A549 (cell line): Measurements from ENCODE around the gene EFEMP1. TPM values are rescaled to one million over a fixed set of nuclear protein-coding genes. Genes with fewer than 3 reads are reported as not detected.
A peak's percentile ranks its signal among the peaks of the same experiment; 100 is the strongest.

Source experiments
- ATAC-seq, 2 experiments: fragments of 200-7000 bp in 1 of 2; fragments of >200 bp in 1 of 2; cut with Nextera tagmentation in 1 of 2; cut with Tn5 transposase in 1 of 2; 3 replicates each; pipeline versions ENCODE4 v1.8.0 to v1.9.1; 2018 to 2020; ENCODE audit warnings: mild to moderate bottlenecking in 1 of 2, moderate library complexity in 1 of 2
- CTCF ChIA-PET: fragments of 300-600 bp; sonication (Branson Sonifier 250); formaldehyde crosslinking; extraction: SDS; loops from one replicate; lab custom pipeline; 2021; ENCODE audit warnings: antibody characterized with exemption, inconsistent platforms; lab: Yijun Ruan, JAX
- POLR2A ChIA-PET: fragments of 350-600 bp; formaldehyde crosslinking; extraction: SDS; loops from one replicate; lab custom pipeline; 2021; ENCODE audit warnings: antibody characterized with exemption, inconsistent platforms; lab: Yijun Ruan, JAX
- DNase-seq, 2 experiments: peaks; one replicate each; pipeline versions ENCODE4 v3.0.0 to v3.0.0-alpha.2; 2011 to 2016; ENCODE audit warnings: low read depth in 1 of 2, low spot score in 1 of 2
- FAIRE-seq: peaks from 2 replicates; lab custom pipeline; 2011; peaks lifted over from hg19 to GRCh38; lab: Jason Lieb, UNC
- H3K27ac ChIP-seq, 2 experiments: fragments of >200 bp; sonication (Bioruptor Twin); formaldehyde crosslinking; 3 replicates each; pipeline ENCODE4 v1.5.1; 2016 to 2017
- H3K4me1 ChIP-seq: fragments of >200 bp; sonication (Bioruptor Twin); formaldehyde crosslinking; 3 replicates; pipeline ENCODE4 v1.6.1; 2016
- H3K4me2 ChIP-seq: fragments of >200 bp; sonication (Bioruptor Twin); formaldehyde crosslinking; 3 replicates; pipeline ENCODE4 v1.6.1; 2016
- H3K4me3 ChIP-seq: fragments of >200 bp; sonication (Bioruptor Twin); formaldehyde crosslinking; 3 replicates; pipeline ENCODE4 v1.5.1; 2016
- H3K9me3 ChIP-seq: fragments of >200 bp; sonication (Bioruptor Twin); formaldehyde crosslinking; 3 replicates; pipeline ENCODE4 v1.6.1; 2016
- ATOH8 ChIP-seq: fragments of 250-450 bp; sonication (Bioruptor Pico); IDR thresholded peaks from 2 replicates; pipeline ENCODE4 v1.5.0; 2020; ENCODE audit warnings: low read depth, mild to moderate bottlenecking, moderate library complexity
- CBX2 ChIP-seq: fragments of 200-600 bp; sonication (generic); IDR thresholded peaks from 2 replicates; pipeline ENCODE4 v1.6.1; 2016; ENCODE audit warnings: low read depth, mild to moderate bottlenecking, borderline replicate concordance
- CEBPB ChIP-seq, 2 experiments: fragments of >200 bp in 1 of 2; sonication (Bioruptor Twin) in 1 of 2; formaldehyde crosslinking in 1 of 2; IDR thresholded peaks; 2 replicates each; pipeline ENCODE4 v1.6.1; 2012 to 2016
- CHD2 ChIP-seq: fragments of 150-350 bp; IDR thresholded peaks from 2 replicates; pipeline ENCODE4 v1.6.1; 2014; ENCODE audit warnings: low read length; ENCODE audit not compliant: partially characterized antibody
- E2F6 ChIP-seq: IDR thresholded peaks from 2 replicates; pipeline ENCODE4 v1.6.1; 2012; ENCODE audit warnings: low read depth, borderline replicate concordance
- ELK1 ChIP-seq: fragments of 150-350 bp; IDR thresholded peaks from 2 replicates; pipeline ENCODE4 v1.6.1; 2014; ENCODE audit warnings: low read depth, mild to moderate bottlenecking, low read length
- EP300 ChIP-seq, 2 experiments: fragments of >200 bp; sonication (Bioruptor Twin); formaldehyde crosslinking; IDR thresholded peaks; 2 replicates in 1 of 2; 3 replicates in 1 of 2; pipeline ENCODE4 v1.6.1; 2016 to 2017
- FOXS1 ChIP-seq: fragments of 250-450 bp; sonication (Bioruptor Pico); IDR thresholded peaks from 2 replicates; pipeline ENCODE4 v1.5.0; 2020; ENCODE audit warnings: mild to moderate bottlenecking, moderate library complexity
- GATA3 ChIP-seq: IDR thresholded peaks from 2 replicates; pipeline ENCODE4 v1.6.1; 2012; ENCODE audit warnings: borderline replicate concordance
- HES2 ChIP-seq: fragments of >200 bp; sonication (Bioruptor Twin); formaldehyde crosslinking; IDR thresholded peaks from 2 replicates; pipeline ENCODE4 v1.6.1; 2016
- HOXA7 ChIP-seq: fragments of 250-450 bp; sonication (Bioruptor Pico); IDR thresholded peaks from 2 replicates; pipeline ENCODE4 v1.5.0; 2020; ENCODE audit warnings: mild to moderate bottlenecking, moderate library complexity
- KDM5A ChIP-seq: fragments of 200-600 bp; sonication (generic); IDR thresholded peaks from 2 replicates; pipeline ENCODE4 v1.6.1; 2016; ENCODE audit warnings: antibody characterized with exemption, mild to moderate bottlenecking
- MYC ChIP-seq: IDR thresholded peaks from 2 replicates; pipeline ENCODE4 v1.6.1; 2012; ENCODE audit warnings: mild to moderate bottlenecking, inconsistent platforms, low read length, improper control_type of control experiment, borderline replicate concordance
- PBX3 ChIP-seq: IDR thresholded peaks from 2 replicates; pipeline ENCODE4 v1.6.1; 2012
- POLR2A ChIP-seq: IDR thresholded peaks from 2 replicates; pipeline ENCODE4 v1.6.1; 2012; ENCODE audit warnings: mild to moderate bottlenecking, low read length
- RAD21 ChIP-seq, 2 experiments: fragments of >200 bp in 1 of 2; sonication (Bioruptor Twin) in 1 of 2; formaldehyde crosslinking in 1 of 2; IDR thresholded peaks in 1 of 2; conservative IDR thresholded peaks in 1 of 2; 2 replicates in 1 of 2; 3 replicates in 1 of 2; pipeline ENCODE4 v1.6.1; 2012 to 2018; ENCODE audit warnings: inconsistent platforms in 1 of 2
- RARB ChIP-seq: fragments of 250-450 bp; sonication (Bioruptor Pico); IDR thresholded peaks from 2 replicates; pipeline ENCODE4 v1.8.0; 2021; ENCODE audit warnings: mild to moderate bottlenecking, moderate library complexity
- RCOR1 ChIP-seq: fragments of 150-350 bp; IDR thresholded peaks from 2 replicates; pipeline ENCODE4 v1.6.1; 2014; ENCODE audit warnings: antibody characterized with exemption, low read length, low read depth
- RNF2 ChIP-seq: fragments of 200-600 bp; sonication (generic); IDR thresholded peaks from 2 replicates; pipeline ENCODE4 v1.6.1; 2016; ENCODE audit warnings: low read depth, mild to moderate bottlenecking, antibody characterized with exemption, moderate library complexity, borderline replicate concordance
- SMC3 ChIP-seq: fragments of >200 bp; sonication (Bioruptor Twin); formaldehyde crosslinking; IDR thresholded peaks from 3 replicates; pipeline ENCODE4 v1.6.1; 2018; ENCODE audit warnings: inconsistent platforms
- TP53 ChIP-seq: fragments of 250-450 bp; sonication (Bioruptor Pico); IDR thresholded peaks from 2 replicates; pipeline ENCODE4 v1.5.0; 2021; ENCODE audit warnings: mild to moderate bottlenecking, moderate library complexity
- USF2 ChIP-seq: fragments of 450-650 bp; IDR thresholded peaks from 2 replicates; pipeline ENCODE4 v1.6.1; 2014; ENCODE audit warnings: antibody characterized with exemption
- ZC3H11A ChIP-seq: fragments of 450-650 bp; IDR thresholded peaks from 2 replicates; pipeline ENCODE4 v1.6.1; 2014; ENCODE audit warnings: antibody characterized with exemption, mild to moderate bottlenecking
- ZNF302 ChIP-seq: fragments of 250-450 bp; sonication (Bioruptor Pico); IDR thresholded peaks from 2 replicates; pipeline ENCODE4 v1.9.0; 2021; ENCODE audit warnings: inconsistent platforms, mild to moderate bottlenecking, moderate library complexity
- WGBS: methylation state at CpG from one replicate; pipeline ENCODE4 v1.1.6; 2017; ENCODE audit errors: missing lambda C conversion rate; 5-methylcytosine and 5-hydroxymethylcytosine counted together
- polyA plus RNA-seq, 4 experiments: library from polyadenylated mRNA; depleted of rRNA in 3 of 4; stranded (reverse); fragments of >200 nt; fragmentation: RNase III in 1 of 4; extraction: RNeasy Plus Mini Kit Qiagen cat#74134 plus additional on column Dnase treatment in 1 of 4; gene quantifications; 2 replicates in 3 of 4; 3 replicates in 1 of 4; pipeline ENCODE4 v1.2.3, GENCODE V29; 2011 to 2017

The EFEMP1 gene
- polyA plus RNA-seq, 2 of the 4 experiments (the other 2 are of a cell fraction) = 48.5 to 59.2 TPM

GRCh38 chr2:55887351-55887750, 36.2 kb downstream of the EFEMP1 start:
- no peaks in the 10 kb centered on the region for H3K9me3 ChIP-seq
- POLR2A ChIA-PET = no interaction called here
- peaks cover 59% of the 10 kb centered on the region for H3K4me1 ChIP-seq
- peak overlapping the region; percentile 13; the same call in 1 of the 3 replicates for H3K4me2 ChIP-seq
- 64% methylated on average over 2 of the region's 2 CpGs for WGBS
- DNase-seq (no peak), FAIRE-seq (no peak)
- TF ChIP-seq KDM5A (no peak), GATA3 (no peak), E2F6 (no peak), ZNF302 (CRISPR knock-in tag) (no peak)
- TF ChIP-seq, all 56 proteins: peak for 0
- ATAC-seq = no peak
- Histone ChIP-seq H3K27ac (peak overlapping the region; percentile 51 to 68; a peak in 5 of 6 replicates), H3K4me3 (no peak overlapping the region)
- CTCF ChIA-PET = interaction anchor here (1.0 to 1.5 kb wide), 4 partner anchors 12 to 169 kb away, joined by 3 to 5 read pairs (median 3); no protein-coding TSS in a partner anchor

GRCh38 chr2:55885944-55886281, 37.7 kb downstream of the EFEMP1 start:
- H3K27ac ChIP-seq = peak overlapping the region; percentile 51 to 81
- peak overlapping the region; percentile 33; the same call in 2 of the 3 replicates for H3K4me2 ChIP-seq
- ATAC-seq = peak; percentile 41 to 45; a peak in 4 of 6 replicates
- H3K9me3 ChIP-seq = no peaks in the 10 kb centered on the region
- POLR2A ChIA-PET = no interaction called here
- FAIRE-seq = peak; percentile 86
- CTCF ChIA-PET = interaction anchor here (1.9 kb wide), 1 partner anchor 75 kb away, joined by 4 read pairs; no protein-coding TSS in a partner anchor
- no peak overlapping the region for H3K4me3 ChIP-seq
- DNase-seq = no peak
- TF ChIP-seq ATOH8 (CRISPR knock-in tag) = no peak
- no peak for TF ChIP-seq ZC3H11A
- no peak for TF ChIP-seq CEBPB (IDR thresholded peaks at IDR 0.05)
- no peak for TF ChIP-seq MYC
- TF ChIP-seq TP53 (CRISPR knock-in tag) = no peak
- TF ChIP-seq E2F6 = no peak
- 0 out of 5 replicates have a peak, but pooled peaks of 1 of the 2 experiments have one; percentile 2 for TF ChIP-seq EP300 (IDR thresholded peaks at IDR 0.05)
- no peak for TF ChIP-seq FOXS1 (CRISPR knock-in tag)
- H3K4me1 ChIP-seq = peaks cover 59% of the 10 kb centered on the region

GRCh38 chr2:55885127-55885943, 38.2 kb downstream of the EFEMP1 start:
- FAIRE-seq = no peak
- DNase-seq = peak; percentile 18 to 74
- Histone ChIP-seq H3K4me1 (peaks cover 59% of the 10 kb centered on the region), H3K9me3 (no peaks in the 10 kb centered on the region), H3K4me2 (peak overlapping the region; percentile 33; the same call in 2 of the 3 replicates), H3K27ac (peak overlapping the region; percentile 67 to 81), H3K4me3 (no peak overlapping the region)
- ChIA-PET CTCF (interaction anchor here (0.8 to 1.9 kb wide), 7 partner anchors 9 to 167 kb away, joined by 3 to 5 read pairs (median 4); no protein-coding TSS in a partner anchor), POLR2A (no interaction called here)
- ATAC-seq = peak; percentile 89 to 96
- 69% methylated on average over 11 of the region's 11 CpGs for WGBS
- peak; percentile 27; the same call in 1 of the 2 replicates for TF ChIP-seq HOXA7 (CRISPR knock-in tag)
- no peak for TF ChIP-seq RCOR1
- TF ChIP-seq RAD21 (conservative IDR thresholded peaks at IDR 0.05 in 1 of 2, IDR thresholded peaks at IDR 0.05 in 1 of 2) = no peak
- peak; percentile 90 to 98 for TF ChIP-seq CEBPB (IDR thresholded peaks at IDR 0.05)
- peak; percentile 64; the same call in 1 of the 2 replicates for TF ChIP-seq GATA3
- TF ChIP-seq TP53 (CRISPR knock-in tag) = no peak
- no peak for TF ChIP-seq PBX3
- TF ChIP-seq CBX2 = no peak
- no peak for TF ChIP-seq POLR2A
- no peak; the same call in 1 of the 2 replicates for TF ChIP-seq E2F6
- no peak; the same call in 1 of the 3 replicates for TF ChIP-seq SMC3
- TF ChIP-seq HES2 = 0 out of 2 replicates have a peak, but pooled peaks have one; percentile 46
- no peak for TF ChIP-seq ZNF302 (CRISPR knock-in tag)
- TF ChIP-seq USF2 = no peak
- TF ChIP-seq EP300 (IDR thresholded peaks at IDR 0.05) = peak; percentile 28 to 31; a peak in 2 of 5 replicates
- TF ChIP-seq CHD2 = no peak
- TF ChIP-seq RNF2 = no peak
- TF ChIP-seq ELK1 = no peak
- TF ChIP-seq RARB (CRISPR knock-in tag) = no peak
